ENCODE results near the gene ELMO1. TPM values are rescaled to one million over a fixed set of nuclear protein-coding genes. Genes with fewer than 3 reads are reported as not detected.

Gene ELMO1
- polyA plus RNA-seq, 1 donor (not counting 4 experiments of a cell fraction or from before 2014, with no cell fraction given), result not detected

DNA sequence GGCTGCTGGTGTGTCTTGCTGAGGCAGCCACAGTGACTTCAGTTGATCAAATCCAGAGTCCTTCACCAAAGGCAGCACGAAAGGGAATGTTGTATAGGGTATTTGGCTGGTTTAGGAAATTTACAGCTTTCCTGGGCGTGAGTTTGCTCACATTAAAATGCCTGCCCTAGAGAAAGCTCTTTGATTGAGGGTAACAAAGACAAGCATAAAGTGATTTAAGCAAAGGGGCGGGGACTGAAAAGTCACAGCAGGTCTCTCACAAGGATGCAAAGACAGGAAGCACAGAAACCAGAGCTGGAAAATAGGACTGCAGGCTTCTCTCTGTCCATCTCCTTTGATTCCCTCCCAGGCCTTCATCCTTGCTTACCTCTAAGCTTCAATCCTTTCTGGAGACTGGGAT is 139.2 kb downstream of the ELMO1 start:
- Histone ChIP-seq H3K27ac (ENCODE audit: control insufficient read depth, insufficient read depth, low read length) (no peak overlapping the region), H4K20me1 (ENCODE audit: control insufficient read depth, extremely low read depth, insufficient read depth, low read length) (no peaks in the 10 kb centered on the region), H3K9me3 (ENCODE audit: control insufficient read depth, low read depth, low read length) (no peaks in the 10 kb centered on the region), H3K27me3 (ENCODE audit: control insufficient read depth, extremely low read depth, insufficient read depth, low read length) (no peaks in the 10 kb centered on the region), H3K9ac (ENCODE audit: control insufficient read depth, extremely low read depth, insufficient read depth, low read length) (no peak overlapping the region), H3K36me3 (ENCODE audit: control insufficient read depth in 2 of 2, extremely low read depth in 1 of 2, insufficient read depth in 2 of 2, low read length in 2 of 2) (no peaks in the 10 kb centered on the region), H3K79me2 (ENCODE audit: control insufficient read depth, insufficient read depth, low read length) (no peaks in the 10 kb centered on the region), H3K9me1 (ENCODE audit: control insufficient read depth, extremely low read depth, insufficient read depth, low read length) (no peaks in the 10 kb centered on the region), H3K4me2 (ENCODE audit: control insufficient read depth, extremely low read depth, insufficient read depth, low read depth, low read length) (no peak overlapping the region), H3K4me3 (ENCODE audit: control insufficient read depth in 2 of 3, extremely low read depth in 1 of 3, insufficient read depth in 2 of 3, low read depth in 1 of 3, low read length in 3 of 3) (no peak overlapping the region), H3K4me1 (ENCODE audit: control insufficient read depth, extremely low read depth, insufficient read depth, low read length) (no peaks in the 10 kb centered on the region), H2AFZ (ENCODE audit: control insufficient read depth, low read length) (no peak overlapping the region)
- DNase-seq (ENCODE audit: low read depth, low spot score) (no peak), FAIRE-seq (no peak)
- TF ChIP-seq EZH2 (IDR thresholded peaks at IDR 0.05; ENCODE audit: low read length) (no peak), CTCF (optimal IDR thresholded peaks at IDR 0.05 in 1 of 3, IDR thresholded peaks at IDR 0.05 in 1 of 3, conservative IDR thresholded peaks at IDR 0.05 in 1 of 3; ENCODE audit: extremely low read depth in 1 of 3, insufficient read depth in 2 of 3, low read length in 3 of 3) (no peak)
- dilution Hi-C loops (cut with MboI; ENCODE audit: extremely low pct_ligation_motif_present, low sequenced_read_pairs), result no loop called here

- TF ChIP-seq EZH2 (IDR thresholded peaks at IDR 0.05; ENCODE audit: low read length), result no peak
- no peak for TF ChIP-seq CTCF (optimal IDR thresholded peaks at IDR 0.05 in 1 of 3, IDR thresholded peaks at IDR 0.05 in 1 of 3, conservative IDR thresholded peaks at IDR 0.05 in 1 of 3; ENCODE audit: extremely low read depth in 1 of 3, insufficient read depth in 2 of 3, low read length in 3 of 3)
- Histone ChIP-seq H3K4me1 (ENCODE audit: control insufficient read depth, extremely low read depth, insufficient read depth, low read length) (no peaks in the 10 kb centered on the region), H3K4me3 (ENCODE audit: control insufficient read depth in 2 of 3, extremely low read depth in 1 of 3, insufficient read depth in 2 of 3, low read depth in 1 of 3, low read length in 3 of 3) (no peak overlapping the region), H3K27me3 (ENCODE audit: control insufficient read depth, extremely low read depth, insufficient read depth, low read length) (no peaks in the 10 kb centered on the region), H2AFZ (ENCODE audit: control insufficient read depth, low read length) (no peak overlapping the region), H3K4me2 (ENCODE audit: control insufficient read depth, extremely low read depth, insufficient read depth, low read depth, low read length) (no peak overlapping the region), H4K20me1 (ENCODE audit: control insufficient read depth, extremely low read depth, insufficient read depth, low read length) (no peaks in the 10 kb centered on the region), H3K9me3 (ENCODE audit: control insufficient read depth, low read depth, low read length) (no peaks in the 10 kb centered on the region), H3K9me1 (ENCODE audit: control insufficient read depth, extremely low read depth, insufficient read depth, low read length) (no peaks in the 10 kb centered on the region), H3K79me2 (ENCODE audit: control insufficient read depth, insufficient read depth, low read length) (no peaks in the 10 kb centered on the region), H3K9ac (ENCODE audit: control insufficient read depth, extremely low read depth, insufficient read depth, low read length) (no peak overlapping the region), H3K36me3 (ENCODE audit: control insufficient read depth in 2 of 2, extremely low read depth in 1 of 2, insufficient read depth in 2 of 2, low read length in 2 of 2) (no peaks in the 10 kb centered on the region), H3K27ac (ENCODE audit: control insufficient read depth, insufficient read depth, low read length) (no peak overlapping the region)
- dilution Hi-C loops (cut with MboI; ENCODE audit: extremely low pct_ligation_motif_present, low sequenced_read_pairs), result no loop called here
- no peak for FAIRE-seq
- no peak for DNase-seq (ENCODE audit: low read depth, low spot score)
Measured at GRCh38 chr7:37304921-37305320, 143.7 kb downstream of the ELMO1 start.

Measured in keratinocyte (primary cell).